HG03571 (cell line): Measurements from ENCODE around the gene PLOD2.
"Not testable (repeated sequence)": the region's sequence is repeated elsewhere in the genome, so short reads cannot be mapped to it uniquely, and the experiment has no call there.

ENCODE experiments used
- ATAC-seq: cut with Tn5 transposase; IDR thresholded peaks from one replicate; pipeline ENCODE4 v1.9.1; 2021; ENCODE audit not compliant: unreplicated experiment

PLOD2 gene

DNA sequence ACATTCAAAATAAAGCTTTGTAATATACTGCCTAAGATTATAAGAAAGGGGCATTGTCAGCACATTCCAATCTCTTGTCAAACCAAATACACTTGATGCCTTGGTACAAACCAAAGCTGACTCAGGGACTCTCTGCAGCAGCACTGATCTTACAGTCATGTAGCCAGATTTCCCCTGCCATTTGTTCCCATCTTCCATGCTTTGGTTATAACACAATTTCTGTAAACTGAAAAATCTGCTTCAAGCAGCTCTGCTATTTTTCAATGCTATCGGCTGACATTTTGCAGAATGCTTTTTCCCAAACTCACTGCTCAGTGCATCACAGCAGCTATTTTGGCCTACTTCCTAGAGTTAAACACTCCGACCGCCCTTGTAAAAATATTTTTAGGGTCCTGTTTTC lies 18.2 kb downstream of the PLOD2 start:
- ATAC-seq = no peak

DNA sequence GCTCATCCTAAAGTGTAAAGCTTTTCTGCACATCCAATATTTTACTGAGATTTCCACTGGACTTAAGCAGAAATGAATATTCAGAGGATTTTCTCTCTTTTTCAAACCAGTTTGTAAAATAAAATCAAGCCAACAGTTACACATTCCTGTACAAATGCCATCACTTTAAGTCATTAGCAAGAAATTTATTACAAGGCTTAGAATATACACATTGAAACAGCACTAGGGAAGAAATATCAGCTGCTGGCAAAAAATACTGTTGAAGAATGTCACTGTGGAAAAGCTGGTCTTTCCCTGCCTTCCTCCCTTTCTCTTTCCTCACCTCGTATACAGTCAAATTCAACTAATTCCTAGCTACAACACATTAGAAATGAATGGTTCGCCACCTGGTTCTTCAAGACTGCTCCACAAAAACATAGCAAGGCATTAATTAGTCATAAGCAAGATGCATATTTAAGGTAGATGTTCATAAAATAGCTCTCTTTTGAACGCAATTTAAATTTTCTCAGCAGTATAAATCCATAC lies 21.3 kb downstream of the PLOD2 start:
- ATAC-seq = no peak

DNA sequence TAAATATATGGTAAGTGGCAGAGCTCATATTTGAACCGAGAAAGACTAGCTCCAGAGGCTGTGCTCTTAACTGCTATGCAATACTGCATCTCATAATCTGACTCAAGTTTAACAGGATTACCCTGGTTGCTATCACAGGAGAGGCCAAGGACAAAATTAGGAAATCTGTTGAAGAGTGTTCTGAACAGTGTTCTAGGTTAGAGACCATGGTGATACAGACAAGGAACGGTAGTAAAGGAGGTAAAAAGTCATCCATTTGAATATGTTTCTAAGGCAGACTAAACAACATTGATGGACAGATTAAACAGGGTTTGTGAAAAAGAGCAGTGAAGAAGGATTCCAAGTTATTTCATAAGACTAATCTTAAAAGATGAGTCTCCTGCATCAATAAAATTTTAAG lies 22.1 kb downstream of the PLOD2 start:
- ATAC-seq = no peak

DNA sequence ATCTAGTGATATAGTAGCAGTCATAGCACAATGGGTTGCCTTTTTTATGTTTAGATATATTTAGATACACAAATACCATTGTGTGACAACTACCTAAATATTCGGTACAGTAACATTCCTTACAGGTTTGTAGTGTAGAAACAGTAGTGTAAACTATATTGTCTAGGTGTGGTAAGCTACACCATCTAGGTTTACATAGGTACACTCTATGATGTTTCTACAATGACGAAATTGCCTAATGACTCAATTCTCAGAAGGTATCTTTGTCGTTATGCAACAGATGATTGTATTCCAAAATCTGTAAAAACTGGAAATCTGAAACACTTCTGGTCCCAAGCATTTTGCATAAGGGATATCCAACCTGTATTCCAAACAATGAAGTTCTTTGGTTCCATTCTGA lies 24.3 kb downstream of the PLOD2 start:
- ATAC-seq = no peak

DNA sequence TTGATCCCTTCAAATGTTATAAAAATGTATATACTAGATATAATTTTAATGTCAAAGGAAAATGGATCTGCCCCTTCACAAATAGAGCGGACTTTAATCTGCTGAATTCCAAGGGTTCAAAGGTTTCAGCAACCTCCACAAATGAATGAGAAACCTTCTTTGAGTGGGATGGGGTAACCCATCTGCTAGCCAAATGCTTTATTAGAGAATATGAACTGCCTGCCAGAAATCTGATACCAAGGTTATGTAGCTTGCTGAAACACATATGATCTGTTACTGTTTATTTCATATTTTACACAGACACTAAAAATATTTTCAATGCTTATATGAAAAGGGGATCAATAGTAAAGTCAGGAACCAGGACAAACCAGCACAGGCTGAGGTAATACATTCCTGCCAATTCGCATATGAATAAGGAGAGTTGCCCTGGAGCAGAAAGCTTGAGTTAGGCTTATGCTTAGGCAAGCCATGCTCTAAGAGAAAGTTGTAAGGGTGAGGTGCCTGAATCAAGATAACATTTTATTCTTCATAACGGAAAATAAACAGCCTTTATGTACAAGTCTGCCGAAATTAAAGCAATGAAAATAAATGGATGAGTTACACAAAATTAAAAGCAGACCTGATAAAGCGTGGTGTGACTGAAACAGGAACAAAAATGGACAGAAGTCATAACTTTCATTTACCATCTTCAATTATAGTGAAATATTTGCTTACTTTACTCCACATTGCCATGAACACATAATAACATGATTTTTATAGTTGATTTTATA lies 26.5 kb downstream of the PLOD2 start:
- no peak for ATAC-seq

DNA sequence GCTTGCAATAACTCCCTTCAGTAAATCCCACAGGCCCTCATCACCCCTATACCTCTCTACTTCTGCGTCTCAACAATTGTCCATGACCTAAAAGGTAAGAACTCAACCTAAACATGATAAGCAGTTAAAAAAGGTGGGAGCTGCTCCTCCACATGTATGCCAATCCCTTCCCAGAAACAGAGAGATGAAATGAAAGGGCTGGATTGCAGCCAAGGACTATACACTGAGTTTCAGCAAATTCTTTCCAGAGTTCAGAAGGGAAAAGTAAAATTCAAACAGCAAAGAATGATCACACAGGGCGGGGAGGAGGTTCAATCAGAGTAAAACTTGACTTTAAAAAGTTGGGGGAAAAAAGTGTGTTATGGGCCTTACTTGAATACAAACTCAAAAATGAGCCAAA lies 27.5 kb downstream of the PLOD2 start:
- no peak for ATAC-seq

DNA sequence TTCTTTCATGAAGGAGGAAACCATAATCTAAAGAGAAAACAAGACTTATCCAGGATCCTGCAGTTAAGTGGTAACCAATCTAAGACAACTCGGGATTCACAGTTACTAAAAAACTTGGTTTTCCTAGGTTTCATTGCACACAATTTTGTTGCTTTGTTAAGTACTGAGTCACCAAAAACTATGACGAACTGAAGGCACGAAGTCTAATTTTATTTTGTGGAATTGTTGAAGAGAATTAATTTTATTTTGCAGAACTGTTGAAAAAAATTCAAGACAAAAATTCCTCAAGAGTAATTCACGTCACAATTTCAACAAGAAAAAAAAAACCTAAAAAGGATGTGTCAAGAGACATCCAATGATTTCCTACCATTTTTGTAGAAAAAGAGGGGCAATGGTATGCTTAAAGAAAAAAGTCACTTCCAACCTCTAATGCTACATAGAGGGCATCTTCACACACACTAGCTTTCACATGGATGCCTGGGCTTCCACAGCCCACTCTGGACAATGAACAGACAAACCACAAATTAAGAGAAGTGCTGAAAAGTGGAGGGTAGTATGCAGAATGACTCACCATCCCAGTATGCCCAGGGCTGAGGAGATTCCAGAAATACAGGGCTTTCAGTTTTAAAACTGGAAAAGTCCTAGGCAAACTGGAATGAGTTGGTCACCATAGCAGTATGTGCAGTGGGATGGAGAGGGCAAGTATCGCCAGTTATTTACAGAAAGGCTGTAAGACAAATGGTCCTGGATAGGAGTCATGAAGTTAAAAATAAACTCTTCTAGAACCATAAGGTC lies 29.2 kb downstream of the PLOD2 start:
- no peak for ATAC-seq

DNA sequence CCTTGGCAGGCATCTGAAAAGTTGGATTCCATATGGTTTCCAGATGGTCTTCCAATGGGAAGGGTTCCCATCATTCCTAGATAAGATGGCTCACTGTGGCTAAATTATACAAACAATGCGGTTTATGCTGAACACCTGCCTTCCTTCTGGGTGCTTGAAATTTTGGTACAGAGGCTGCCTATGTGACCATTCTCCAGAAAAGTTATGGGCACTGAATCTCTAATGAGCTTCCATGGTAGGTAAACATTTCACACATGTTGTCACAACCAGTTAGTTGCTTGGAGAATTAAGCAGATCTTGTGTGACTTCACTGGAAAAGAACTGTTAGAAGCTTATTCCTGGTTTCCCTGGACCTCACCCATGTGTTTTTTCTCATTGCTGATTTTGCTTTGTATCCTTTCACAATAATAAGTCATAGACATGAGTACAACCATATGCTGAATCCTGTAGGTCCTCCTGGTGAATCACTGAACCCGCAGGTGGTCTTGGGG lies 30.1 kb downstream of the PLOD2 start:
- ATAC-seq = no peak

DNA sequence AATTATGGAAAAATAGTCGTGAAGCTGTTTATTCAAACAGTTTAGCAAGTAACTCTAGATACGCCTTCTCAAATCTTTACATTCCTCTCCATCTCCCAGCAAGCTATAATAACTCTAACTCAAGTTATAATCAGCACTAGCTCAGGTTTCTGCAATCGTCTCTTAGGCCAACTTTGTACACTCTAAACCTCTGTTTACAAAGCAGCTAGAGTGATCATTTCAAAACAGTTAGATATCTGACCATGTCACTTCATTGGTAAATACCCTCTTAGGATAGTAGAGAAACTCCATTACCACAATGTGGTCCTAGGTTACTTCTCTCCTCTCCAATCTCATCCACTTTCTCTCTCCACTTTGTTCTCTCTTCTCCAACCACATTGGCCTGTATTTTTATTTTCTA lies 31.2 kb downstream of the PLOD2 start:
- no peak for ATAC-seq

DNA sequence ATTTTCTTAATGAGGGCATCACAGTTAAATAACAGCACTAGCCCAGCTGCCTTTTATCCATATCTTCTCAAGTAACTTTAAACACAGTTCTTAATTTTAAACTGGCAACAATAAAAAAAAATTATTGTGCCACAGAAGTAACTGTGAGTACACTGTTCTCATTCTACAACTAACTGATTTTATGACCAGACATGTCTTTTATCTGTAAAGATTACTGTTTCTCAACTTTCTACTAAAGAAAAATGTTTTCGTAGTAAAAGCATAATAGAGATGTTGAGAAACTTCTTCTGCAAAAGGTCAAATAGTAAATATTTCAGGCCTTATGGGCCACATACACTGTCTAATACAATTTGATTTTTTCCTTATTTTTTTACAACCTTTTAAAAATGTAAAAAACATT lies 32.0 kb downstream of the PLOD2 start:
- ATAC-seq = no peak

DNA sequence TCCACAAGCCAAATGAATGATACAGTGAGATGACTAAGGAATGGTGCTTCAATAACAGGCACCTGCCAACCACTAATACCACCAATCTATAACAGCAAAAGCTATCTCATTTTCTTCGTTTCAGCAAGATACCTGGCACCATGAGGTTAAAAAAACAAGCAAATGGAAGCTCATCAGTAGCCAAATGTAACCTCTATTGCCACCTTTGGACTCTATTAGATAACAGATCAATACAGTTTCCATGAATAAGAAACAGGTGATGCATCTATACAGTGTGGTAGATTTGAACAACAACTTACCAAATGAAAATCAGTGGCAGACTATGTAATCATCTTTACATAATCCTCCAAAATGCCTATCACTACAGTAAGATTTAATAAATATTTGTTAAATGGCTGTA lies 32.8 kb downstream of the PLOD2 start:
- no peak for ATAC-seq

DNA sequence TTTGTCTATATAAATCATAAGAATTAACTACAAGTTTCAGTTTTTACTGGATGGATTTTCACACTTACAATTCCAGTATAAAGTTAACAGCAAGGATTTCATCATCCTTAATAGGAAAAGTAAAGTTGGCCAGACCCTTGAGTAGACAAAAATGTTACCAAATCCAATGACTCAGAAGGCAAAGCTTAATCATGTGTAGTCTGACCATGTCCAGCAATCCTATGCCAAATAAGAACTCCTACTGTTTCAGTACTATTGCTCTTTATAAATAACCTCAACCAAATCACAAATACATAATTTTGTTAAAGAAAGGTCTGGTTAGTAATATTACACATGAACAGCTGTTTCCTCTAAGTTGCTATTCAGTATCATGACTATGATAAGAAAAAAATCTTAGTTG lies 35.0 kb downstream of the PLOD2 start:
- no peak for ATAC-seq

DNA sequence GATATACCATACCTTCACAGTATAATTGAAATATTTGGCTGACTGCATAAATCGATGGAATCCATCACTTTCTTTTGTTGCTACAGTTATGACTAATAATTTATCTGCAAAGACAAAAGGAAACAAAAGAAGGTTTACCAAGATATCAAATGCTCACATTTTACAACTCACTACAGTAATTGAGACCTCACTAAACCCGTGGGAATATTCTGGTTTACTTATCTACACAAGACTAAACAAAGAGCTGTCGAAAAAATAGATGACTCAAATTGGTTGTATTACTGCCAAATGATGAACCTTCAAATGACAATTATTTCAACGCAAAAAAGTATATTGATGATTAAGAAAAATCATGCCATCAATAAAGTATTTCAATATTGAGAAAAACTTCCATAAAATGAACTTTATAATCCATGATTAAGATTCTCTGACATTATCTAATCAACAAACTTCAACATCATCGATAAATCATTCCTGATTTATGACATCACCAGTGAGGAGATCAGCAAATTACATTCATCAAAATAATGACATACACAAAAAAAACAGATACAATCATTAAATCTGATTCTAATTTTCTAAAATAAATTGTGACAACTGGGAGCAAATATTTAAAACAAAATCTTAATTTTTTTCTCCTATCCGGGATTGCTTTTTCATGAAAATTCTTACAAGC lies 36.7 kb downstream of the PLOD2 start:
- ATAC-seq = no peak

DNA sequence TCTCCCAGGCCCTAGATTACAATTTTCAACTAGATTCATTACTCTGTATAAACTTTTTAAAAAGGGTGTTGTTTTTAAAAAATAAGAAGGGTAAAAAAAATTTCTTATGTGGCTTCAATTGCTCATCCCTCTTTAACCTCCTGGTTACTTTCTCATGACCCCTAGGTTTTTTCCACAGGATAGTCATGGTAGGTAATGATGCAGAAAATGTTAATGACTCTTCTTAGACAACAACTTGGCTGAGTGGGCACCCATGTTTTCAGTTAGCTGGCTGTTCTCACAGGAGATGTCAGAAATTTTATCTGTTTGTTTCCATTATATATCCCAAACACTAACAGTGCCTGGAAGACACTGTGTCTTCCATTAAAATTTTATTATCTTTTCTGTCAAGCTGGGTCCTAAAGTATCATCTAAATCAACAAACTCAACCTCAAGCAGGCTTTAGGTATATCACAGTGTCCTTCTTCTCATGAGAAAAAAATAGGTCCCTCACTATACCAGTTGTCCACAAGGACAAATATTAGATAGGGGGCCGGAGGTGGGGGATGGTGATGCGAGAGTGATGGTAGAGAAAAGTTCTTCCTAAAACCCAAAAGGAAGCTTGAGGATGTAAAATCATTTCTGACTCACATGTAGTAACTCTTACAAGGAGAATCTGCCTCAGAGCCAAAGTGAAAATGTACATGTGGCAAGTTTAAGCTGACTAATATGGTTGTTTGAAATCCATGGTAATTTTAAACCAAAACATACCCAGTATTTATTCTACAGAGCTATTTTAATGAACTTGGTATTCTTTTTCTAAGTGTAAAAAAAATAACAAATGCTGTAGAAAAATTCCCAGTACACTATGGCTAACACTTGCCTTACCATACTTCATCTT lies 43.3 kb downstream of the PLOD2 start:
- ATAC-seq = no peak

DNA sequence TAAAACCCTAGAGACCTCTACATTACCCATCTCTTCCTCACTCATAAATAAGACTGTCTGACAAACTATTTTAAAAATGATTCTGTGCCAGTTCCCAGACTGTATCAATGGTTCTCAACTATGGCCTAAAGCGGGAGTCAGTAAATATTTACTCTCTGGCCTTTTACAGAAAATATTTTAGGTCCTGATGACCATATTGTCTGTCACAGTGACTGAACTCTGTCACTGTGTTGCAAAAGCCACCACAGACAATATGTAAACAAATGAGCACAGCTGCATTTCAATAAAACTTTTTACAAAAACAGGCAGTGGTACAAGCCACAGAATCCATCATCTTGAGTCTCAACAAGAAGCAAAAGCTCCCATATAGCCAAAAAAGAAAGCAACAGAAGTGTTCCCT lies 45.4 kb downstream of the PLOD2 start:
- no peak for ATAC-seq

DNA sequence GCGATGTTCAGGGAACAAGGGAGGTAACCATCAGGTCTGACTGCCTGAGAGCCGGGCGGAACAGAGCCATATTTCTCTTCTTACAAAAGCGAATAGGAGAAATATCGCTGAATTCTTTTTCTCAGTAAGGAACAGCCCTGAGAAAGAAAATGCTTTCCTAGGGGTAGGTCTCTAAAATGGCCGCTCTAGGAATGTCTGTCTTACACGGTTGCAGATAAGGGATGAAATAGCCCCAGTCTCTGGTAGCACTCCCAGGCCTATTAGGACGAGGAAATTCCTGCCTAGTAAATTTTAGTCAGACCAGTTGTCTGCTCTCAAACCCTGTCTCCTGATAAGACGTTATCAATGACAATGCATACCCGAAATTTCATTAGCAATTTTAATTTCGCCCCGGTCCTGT lies 47.2 kb downstream of the PLOD2 start:
- ATAC-seq = not testable (repeated sequence)

DNA sequence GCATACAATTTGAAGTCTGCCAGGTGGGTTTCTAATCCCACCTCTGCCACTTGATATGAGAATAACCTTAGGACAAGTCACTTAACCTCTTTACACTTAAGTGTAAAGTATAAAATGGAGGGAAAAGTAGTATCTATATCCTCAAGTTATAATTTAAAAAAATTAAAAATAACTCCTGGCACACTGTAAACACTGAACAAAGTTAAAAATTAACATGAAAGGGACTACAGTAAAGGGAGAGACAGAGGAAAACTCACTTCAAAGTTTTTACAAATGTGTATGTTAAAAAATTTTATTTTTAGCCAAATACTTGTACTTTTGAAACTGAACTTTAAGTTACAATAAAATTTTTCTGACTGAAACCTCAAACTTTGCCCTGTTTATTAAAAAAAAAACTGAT lies 49.6 kb downstream of the PLOD2 start:
- no peak for ATAC-seq

DNA sequence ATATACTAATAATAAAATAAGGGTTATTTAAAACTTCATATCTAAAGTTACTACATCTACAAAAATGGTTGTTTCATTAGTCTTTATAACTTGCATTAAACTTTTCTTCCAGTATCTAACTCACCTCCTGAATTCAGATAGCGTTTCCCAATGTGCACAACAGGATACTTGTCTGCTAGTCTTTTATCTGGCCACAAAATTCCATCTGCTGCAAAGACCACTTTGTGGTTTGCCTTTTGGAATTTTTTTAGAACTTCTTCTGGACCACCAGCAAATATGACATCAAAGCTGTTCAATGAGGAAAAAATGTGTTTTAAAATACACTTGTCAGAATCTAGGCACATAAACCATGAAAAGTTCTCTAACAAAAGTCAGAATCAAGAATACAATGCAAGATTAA lies 50.8 kb downstream of the PLOD2 start:
- no peak for ATAC-seq

DNA sequence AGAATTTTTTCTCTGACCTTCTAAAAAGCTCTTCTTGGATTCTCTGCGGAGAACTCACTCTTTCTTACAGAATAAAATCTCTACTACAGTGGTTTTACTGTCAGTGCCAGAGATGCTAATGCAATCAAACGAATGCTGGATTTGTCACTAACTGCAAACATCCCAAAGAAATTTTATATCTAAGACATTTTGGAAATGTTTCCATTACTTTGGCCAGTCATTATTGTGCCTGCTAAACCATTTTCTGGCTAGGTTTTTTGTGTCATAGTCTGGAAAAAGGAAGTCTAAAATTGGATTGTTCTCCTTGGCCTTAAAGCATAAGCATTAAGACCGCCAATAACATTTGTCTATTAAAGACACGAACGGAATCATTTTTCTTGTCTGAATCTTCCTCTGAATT lies 54.0 kb downstream of the PLOD2 start:
- ATAC-seq = no peak

DNA sequence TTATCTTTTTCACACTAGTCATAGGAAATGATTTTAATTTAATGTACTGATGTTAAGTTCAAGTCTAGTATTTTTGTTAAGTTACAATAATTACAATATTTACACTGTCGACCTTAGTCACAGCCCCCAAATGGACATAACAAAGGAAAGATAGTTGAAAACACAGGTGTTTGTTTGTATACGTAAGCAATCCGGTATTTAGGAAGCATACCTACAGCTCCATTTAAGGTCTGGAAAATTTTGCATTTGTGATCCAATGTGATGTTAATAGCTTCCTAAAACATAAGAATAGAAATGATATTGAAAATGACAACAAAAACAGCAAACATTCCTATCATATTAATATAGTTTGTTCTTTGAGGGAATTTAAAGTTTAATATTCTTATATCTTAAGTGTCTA lies 56.9 kb downstream of the PLOD2 start:
- no peak for ATAC-seq

DNA sequence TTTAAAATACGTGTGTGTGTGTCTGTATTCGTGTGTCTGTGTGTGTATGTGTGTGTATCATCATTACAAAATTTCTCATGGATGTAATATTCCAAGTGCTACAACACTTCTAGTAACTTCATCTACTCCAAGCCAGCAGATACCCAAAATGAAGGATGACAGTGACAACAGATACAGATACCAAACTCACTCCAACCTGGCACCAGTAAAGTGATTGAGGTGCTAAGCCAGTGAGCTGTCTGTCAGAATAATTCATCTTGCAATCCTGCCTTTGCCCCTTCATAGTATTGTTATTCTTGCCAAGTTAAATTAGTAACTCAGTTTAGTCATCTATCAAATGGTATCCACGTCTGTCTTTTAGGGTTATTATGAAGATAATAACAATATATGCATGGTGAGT lies 58.1 kb downstream of the PLOD2 start:
- ATAC-seq = no peak
